HuH-7 (cell line): ENCODE results near the gene GNPTAB.

Source experiments
- DNase-seq: peaks from one replicate; pipeline ENCODE4 v3.0.0; 2011; ENCODE audit warnings: low spot score

GNPTAB gene

DNA sequence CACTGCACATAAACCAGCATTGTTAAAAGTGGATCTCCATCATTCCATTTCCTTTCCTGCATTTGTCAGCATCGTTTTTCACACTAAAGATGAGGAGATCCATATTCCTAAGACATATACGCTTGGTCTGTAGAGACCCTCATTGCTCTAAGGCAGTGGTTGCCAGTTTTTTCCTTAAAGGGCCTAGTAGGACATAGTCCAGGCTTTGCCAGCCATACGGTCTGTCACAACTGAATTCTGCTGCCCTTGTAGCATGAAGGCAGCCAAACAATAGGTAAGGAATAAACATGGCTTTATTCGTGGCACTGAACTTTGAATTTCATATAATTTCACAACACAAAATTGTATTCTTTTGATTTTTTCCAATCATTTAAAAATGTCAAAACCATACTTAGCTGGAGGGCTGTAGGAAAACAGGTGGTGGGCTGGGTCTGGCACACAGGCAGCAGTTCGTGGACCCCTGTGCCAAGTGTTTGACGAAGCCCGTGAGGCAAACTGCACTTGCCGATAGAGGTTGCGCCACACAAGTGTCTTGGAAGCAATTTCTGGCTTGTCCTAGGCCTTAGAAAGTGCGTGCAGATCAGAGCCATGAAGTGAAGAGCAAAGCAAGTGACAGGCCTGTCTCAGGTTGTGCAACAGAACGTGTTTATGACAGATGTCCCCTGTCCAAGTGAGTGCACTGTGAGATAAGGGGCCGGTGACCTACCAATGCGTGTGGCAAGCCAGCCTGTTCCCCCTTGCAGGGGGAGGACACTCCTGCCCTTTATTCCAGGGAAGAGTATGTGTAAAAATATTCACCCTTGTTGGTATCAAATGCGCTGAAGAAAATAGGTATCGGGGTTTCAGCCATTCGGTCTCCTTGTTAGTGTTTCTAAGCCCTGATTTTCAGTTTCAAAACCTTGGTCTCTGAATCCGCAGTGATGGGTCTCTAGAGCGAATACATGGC is 134.2 kb downstream of the GNPTAB start:
- DNase-seq, result peak; percentile 68

DNA sequence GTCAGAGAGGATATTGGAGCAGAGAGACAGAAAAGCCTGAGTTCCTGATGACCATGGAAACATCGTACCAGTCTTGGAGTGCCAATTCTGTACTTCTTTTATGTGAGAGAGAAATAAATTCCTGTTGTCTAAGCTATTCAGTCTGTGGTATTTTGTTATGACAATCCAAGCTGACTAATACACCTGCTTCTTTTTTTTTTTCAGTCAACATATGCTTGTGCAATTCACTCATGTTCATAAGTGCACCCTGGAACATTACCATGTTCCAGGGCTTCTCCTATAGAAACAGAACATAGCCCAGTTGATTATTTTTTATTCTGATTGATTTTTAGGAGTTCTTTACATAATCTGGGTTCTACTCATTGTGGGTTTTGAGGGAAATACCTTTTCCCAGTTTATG is 135.1 kb downstream of the GNPTAB start:
- DNase-seq, result no peak
